Activated CD8-positive, alpha-beta memory T cell treated with anti-CD3 and anti-CD28 coated beads for 24 hours (primary cell): Measurements from ENCODE around the gene DUOX2.
"Not testable (repeated sequence)": the region's sequence is repeated elsewhere in the genome, so short reads cannot be mapped to it uniquely, and the experiment has no call there.

Source experiments
- DNase-seq: peaks from one replicate; pipeline ENCODE4 v3.0.0-alpha.2; 2020

DUOX2 gene

DNA sequence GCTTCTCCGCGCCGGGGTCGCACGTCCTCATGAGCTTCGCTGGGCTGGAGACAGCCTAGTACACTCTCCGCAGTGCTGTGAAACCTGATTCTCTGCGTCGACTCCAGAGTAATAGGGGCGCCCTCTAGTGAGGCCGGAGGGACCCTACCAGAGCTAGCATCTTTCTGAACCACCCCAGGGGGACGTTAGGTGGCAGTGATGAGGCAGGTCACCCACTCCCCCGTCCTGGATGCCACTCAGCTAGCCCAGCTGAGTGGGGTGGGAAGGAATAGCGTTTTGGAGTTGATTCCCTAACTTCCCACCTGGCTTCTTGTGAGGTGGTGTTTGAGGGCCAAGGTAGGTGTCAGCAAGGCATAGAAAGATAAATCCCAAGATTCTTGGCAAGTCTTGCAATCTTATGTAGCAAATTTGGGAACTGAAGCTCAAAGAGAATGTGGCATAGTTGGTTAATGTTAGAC lies 4.2 kb upstream of the DUOX2 start:
- DNase-seq, result peak; percentile 91

DNA sequence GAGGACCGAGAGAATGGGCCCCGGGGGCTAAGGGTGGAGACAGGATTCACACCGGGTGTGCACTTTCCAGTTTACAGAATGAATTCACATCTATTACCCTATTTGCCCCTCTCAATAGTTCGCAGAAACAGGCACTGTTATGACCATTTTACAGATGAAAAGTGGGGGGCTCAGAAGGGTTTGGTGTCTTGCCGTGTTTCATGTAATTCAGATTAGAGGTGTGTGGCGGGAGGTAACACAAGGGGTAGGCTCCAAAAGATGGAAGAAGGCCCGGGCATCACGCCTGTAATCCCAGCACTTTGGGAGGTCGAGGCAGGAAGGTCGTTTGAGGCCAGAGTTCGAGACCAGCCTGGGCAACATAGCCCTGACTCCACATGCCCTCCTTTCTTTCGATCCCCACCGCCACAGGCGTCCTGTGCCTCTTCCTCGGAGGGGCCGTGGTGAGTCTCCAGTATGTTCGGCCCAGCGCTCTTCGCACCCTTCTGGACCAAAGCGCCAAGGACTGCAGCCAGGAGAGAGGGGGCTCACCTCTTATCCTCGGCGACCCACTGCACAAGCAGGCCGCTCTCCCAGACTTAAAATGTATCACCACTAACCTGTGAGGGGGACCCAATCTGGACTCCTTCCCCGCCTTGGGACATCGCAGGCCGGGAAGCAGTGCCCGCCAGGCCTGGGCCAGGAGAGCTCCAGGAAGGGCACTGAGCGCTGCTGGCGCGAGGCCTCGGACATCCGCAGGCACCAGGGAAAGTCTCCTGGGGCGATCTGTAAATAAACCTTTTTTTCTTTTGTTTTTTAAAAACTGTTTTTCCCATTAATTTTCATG lies 3.5 kb upstream of the DUOX2 start:
- DNase-seq, result no peak

DNA sequence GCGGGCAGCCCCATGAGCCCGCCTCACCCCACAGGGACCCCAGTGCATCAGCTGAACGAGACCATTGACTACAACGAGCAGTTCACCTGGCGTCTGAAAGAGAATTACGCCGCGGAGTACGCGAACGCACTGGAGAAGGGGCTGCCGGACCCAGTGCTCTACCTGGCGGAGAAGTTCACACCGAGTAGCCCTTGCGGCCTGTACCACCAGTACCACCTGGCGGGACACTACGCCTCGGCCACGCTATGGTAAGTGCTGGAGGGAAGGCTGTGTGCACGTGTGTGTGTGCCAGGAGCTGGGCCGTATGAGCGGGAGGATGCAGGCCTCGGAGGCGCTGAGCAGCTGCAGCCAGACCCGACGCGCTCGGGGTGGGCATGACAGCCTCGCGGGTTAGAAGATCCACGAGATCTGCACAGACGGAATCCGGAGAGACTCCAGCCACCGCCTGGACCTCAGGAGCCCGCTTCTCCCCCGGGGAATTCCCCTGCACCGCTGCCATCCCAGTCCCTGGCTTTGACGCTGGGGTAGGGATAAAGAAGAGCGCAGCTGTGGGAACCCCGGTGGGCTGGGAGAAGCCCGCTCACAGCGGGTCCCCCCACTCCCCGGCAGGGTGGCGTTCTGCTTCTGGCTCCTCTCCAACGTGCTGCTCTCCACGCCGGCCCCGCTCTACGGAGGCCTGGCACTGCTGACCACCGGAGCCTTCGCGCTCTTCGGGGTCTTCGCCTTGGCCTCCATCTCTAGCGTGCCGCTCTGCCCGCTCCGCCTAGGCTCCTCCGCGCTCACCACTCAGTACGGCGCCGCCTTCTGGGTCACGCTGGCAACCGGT lies 2.7 kb upstream of the DUOX2 start:
- DNase-seq, result no peak

DNA sequence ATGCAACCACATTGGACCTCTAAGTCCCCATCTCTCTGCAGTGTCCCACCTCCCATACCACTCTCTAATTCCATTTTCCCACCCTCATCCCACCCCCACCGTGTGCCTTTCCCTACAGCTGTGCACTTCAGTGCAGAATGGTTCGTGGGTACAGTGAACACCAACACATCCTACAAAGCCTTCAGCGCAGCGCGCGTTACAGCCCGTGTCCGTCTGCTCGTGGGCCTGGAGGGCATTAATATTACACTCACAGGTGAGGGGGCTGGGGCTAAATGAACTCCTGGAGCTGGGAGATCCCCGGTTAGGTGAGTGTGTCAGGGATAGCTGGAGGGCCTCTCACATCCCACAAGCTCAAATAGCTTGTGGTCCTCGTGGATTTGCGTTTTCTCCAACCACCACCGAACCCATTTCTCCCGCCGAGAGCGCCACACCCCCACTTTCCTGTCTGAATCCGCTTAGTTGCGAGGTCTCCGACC lies 2.1 kb upstream of the DUOX2 start:
- DNase-seq, result no peak

DNA sequence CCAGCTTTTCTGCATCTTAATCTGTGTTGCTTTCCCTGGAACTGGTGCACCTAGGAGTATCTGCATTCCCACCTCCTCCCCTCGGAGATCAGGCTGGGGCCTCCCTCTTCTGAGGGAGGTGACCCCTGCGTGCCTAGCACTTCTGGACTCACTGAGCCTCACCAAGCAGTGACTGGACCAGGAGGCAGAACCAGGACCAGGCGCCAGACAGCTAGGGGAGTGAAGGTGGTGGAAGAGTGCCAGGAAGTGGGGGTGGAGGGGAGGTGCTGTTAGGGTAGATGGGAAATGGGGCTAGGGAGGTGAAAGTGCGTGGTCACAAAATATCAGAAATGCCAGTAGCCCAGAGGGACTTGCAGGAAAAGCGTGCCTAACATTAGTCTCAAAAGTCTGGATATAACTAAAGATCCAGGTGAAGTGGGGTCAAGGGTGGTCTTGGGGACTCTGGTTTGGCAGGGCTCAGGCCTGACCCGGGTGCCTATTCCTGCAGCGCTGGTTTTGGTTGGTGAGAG lies 1.4 kb upstream of the DUOX2 start:
- no peak for DNase-seq

DNA sequence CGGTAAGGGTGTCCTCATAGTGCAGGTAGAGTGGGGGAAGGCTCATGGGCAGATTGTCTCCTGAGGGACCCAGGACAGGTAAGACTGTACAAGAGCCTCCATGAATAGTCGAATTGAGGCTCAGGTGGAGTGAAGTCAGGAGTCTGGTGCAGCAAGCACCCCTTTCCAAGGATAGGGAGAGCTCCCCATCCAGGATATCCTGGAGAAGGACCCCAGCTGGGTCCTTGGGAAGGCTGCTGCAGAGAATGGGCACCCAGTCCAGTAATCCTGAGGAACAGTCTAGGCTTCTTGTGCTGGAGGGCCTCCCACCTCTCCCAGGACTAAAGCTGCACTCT lies 746 bp upstream of the DUOX2 start:
- no peak for DNase-seq

DNA sequence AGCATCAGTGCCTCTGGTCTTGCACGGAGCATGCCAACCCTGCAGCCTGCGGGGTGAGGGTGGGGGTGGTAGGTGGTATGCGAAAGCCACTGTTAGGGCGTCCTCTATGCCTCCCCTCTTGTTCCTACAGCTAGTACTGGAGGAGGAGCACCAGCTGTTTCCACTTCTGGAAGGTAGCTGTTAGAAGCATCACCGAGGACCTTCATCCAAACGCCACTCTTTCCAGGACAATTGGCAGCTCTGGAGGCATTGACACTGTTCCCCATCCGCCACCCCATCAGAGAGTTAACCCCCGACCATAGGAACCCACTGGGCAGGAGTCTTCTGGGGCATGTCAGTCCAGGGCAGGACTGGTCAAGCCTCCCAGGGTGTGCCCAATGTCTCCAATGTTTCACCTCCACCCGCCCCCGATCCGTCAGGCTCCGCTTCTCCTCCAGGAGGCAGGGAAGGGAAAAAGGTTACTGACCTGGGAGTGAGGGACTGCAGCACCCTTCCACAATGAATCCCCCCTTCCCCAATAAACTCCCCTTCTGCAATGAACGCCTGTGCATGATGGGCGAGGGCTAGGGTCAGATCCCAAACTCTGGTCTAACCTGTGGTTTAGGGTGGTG lies 487 bp downstream of the DUOX2 start:
- no peak for DNase-seq

DNA sequence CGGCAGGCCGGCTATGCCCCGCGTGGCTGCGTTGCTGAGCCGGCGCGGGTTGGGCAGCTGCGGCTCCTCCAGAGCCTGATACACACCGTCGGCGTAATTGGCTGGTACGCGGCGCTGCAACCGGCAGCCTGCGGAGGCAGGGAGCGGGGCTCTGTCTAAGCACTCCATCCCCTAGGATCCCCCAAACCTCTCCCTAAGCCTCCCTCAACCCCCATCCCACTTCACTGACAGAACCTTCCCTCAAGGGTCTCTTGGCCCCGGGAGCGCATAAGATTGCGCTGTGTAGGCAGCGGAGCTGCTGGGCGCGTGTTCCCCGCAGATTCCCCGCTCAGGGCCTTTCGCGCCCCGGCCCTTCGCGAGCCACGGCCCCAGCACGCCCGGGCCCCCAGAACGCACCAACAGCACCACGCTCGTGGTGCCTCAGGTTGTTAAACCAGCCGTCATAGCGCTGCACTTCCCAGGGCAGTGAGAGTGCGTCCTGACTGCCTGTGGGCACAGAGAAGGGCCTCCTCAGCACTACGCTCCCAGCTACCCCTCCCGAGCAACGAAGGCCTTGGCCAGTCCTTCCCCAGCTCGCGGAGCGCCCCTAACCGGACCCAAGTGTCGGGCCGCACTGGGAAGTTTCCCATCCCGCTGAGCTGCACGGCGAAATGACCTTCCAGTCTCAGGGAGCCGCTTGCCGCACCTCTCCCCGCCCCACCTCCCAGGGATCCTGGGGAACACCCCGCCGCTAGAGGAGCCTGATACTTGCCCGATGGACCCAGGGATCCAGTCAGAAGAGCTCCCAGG lies 1.2 kb downstream of the DUOX2 start:
- no peak for DNase-seq

DNA sequence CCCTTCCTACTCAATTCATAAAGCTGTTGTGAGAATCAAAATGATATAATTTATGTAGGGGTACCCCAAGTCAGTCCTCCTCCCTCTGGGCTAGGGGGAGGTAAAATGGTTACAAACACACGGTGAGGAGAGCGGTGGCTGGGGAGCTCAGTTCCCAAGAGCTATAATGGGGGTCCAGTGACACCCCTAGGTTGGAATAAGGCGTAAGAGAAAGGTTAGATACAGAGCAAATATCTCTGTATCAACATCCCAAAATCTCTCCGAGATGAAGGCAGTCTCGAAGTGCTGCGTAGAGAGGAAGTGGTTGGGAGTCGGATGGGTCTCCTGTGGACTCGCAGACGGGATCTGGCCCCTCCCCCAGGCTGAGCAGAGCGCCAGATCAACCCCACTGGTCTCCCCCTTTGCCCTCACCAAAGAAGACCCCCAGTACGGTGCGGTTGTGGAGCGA lies 1.8 kb downstream of the DUOX2 start:
- DNase-seq, result no peak

DNA sequence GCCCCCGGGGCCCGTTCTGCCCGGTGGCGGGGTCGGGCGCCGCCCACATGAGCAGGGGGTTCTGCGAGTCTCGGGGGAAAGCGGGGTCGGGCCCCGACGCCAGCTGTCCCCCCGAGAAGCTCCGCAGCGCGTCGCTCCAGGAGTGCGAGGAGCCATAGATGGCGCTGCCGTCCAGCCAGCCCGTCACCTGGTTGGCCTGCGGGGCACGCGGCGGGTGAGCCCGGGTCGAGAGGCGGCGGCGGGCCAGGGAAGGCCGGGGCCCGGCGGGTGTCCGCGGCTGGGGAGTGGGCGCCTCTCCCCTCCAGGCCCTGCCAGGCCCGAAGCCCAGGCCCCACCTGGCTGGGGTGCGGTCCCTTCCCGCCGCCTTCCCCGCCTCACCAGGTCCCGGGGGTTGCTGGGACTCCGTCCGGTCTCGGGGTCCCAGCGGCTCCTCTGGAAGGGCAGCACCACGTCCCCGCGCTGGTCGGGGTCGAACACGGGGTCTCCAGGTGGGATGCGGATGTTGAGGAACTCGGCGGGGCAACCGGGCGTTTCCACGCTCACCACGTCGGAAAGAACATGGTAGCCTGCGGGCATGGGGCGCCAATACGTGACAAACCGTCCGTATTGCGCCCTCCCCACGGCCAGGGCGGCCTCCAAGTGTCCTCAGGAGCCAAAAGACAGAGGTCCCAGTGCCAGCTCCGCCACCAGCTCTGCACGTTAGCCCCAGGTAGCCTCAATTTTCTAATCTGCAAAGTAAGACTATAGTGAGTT lies 2.4 kb downstream of the DUOX2 start:
- DNase-seq, result no peak

DNA sequence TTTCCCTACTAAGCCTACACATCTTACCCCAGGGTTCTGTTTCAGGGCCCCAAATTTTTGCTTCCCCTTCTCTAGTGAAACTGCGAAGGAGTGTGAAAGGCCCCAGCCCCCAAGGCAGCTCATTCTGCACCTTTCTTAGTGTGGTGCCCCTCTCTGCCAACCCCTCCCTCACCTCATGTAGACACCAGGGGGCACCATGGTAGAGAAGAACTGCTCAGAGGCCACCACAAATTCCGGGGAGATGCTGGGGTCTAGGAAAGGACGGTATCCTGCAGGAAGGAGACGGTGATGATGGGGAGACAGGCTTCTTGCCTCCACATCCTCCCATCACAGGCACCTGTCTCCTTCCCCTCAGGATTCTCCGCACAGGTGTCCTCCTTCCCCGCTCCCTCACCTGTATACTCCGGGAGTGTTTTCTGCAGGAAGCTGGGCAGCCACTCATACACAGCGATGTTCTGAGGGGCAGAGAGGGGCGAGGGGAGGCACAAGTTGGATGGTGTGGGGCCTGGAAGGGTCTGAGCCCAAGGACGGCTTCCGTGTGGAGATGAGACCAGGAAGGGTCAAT lies 3.6 kb downstream of the DUOX2 start:
- no peak for DNase-seq

DNA sequence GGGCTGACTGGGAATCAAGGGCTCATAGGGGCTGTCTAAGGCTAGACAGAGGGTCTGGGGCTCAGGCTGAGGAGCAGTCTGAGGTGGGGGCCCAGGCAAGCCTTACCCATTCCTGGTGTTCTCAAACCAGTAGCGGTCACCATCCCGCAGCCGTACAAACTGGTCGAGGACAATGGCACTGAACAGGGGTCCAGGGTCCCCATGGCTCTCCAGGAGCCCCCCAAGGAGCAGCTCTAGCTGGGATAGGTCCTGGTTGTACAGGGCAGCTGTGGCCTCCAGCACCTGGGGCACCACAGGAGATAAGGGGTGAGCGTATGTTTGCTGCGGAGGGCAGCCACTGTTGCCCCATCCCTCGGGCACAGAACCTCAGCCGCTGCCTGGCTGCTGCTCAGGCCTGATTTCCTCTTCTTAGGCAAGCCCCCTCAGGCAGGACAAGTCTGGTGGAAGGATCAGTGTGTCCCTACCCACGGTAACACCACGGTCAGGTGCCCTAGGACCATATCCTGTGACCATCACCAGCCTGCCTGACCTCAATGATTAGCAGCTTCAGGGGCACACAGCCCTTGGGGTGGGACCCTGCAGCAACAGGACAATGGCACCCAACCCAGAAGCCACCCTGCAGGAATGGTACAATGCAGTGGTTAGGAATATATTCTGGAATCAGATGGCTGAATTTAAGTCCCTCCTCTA lies 5.9 kb downstream of the DUOX2 start:
- no peak for DNase-seq

DNA sequence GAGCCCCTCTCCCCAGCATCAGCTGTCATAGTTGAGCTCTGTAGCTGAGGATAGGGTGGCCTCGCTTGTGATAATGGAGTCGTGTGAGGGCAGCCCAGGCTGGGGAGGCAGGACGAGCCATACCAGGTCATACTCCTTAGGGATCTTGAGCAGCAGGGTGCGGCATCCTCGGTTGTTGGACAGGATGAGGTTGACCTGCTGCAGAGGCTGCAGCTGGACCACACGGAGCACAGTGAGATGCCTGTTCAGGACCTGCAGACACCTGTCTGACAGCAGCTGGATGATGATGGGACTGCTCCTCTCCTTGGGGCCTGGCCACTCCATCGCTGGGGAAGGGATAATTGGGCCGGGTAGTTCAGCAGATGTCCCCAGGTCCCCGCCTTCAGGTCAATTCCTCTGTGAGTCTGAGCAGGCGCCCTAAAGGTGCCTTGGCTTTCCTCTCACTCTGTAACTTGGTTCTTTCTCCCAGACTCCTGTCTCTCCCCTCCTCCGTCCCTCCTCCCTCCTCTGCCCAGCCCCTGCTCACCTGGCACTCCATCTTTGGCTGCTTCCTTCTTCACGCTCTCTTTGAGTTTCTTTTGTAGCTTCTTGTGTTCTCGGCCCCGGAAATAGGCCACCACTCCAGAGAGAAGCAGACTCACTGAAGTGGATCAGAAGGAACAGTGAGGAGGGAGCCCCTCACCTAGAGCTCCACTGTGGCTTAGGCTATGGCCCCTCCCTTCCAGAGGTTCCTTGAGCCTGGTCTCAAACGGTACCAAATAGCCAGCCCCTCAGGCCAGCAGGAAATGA lies 7.8 kb downstream of the DUOX2 start:
- DNase-seq, result no peak

DNA sequence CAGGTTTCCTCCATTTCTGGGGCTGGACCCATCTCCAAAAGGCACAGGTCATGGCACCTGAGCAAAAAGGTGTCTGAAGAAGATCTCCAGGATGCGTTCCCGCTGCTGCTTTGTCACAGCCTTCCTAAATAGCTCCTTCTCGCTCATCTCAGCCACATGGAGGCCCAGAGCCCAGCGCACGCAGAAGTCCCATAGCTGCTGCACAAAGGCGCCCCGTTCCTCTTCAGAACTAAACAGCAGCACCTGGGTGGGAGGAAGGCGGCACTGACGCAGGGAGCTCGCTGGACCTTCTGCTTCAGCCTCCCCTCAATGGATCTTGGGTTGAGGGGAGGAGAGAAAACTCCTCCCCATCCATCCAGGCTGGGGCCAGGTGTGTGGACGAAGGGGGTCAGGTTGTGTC lies 8.4 kb downstream of the DUOX2 start:
- DNase-seq, result no peak

DNA sequence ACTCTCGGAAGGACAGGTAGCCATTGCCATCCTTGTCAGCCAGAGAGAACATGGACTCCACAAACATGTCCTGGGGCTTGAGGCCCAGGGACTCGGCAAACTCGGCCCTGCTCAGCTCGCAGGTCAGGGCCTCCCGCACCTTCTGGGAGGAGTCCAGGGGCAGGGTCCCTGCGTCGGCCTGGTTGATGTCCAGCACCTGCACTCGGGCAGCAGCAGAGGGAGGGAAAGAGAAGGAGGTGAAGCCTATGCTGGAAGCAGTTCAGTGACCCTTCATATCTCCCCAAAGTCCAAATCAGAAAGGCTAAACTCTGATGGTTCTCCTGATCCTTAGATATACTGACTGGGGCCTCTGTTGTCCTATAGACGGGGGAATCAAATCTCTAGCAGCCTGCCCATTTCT lies 9.8 kb downstream of the DUOX2 start:
- DNase-seq, result not testable (repeated sequence)

DNA sequence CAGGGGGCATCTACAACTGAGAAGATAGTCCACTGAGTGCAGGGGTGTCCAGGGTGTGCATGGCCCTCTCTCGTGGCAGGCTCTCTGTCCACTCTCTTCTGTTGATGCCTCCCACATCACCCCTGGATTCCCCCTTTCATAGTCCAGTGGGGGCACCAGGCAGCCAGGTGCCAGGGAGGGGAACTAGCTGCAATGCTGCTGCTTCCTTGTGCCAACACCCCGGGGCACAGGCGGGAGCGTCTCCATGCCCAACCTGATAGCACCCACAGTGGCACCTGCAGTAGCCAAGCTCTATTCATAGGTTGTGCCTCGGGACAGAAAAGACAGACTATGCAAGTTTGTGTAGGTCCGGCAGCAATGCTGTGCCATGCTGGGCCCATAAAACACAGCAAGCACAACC lies 11.7 kb downstream of the DUOX2 start:
- no peak for DNase-seq

DNA sequence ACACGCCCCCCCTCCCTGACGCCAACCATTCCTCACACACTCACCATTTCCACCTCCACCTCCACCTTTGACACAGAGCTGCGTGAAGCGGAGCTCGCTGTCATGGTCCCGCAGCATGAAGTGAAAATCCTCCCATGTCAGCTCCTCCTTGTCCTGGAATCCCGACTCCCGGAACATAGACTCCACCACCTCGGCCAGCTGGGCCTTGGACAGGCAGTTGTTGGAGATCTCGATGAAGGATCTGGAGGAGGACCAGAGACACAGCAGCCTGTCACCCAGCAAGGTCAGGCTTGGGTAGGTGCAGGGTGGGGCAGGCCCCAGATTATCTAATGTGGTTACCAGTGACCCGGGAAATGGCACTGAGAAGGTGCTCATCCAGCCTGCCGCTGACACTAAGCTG lies 12.2 kb downstream of the DUOX2 start:
- DNase-seq, result no peak

DNA sequence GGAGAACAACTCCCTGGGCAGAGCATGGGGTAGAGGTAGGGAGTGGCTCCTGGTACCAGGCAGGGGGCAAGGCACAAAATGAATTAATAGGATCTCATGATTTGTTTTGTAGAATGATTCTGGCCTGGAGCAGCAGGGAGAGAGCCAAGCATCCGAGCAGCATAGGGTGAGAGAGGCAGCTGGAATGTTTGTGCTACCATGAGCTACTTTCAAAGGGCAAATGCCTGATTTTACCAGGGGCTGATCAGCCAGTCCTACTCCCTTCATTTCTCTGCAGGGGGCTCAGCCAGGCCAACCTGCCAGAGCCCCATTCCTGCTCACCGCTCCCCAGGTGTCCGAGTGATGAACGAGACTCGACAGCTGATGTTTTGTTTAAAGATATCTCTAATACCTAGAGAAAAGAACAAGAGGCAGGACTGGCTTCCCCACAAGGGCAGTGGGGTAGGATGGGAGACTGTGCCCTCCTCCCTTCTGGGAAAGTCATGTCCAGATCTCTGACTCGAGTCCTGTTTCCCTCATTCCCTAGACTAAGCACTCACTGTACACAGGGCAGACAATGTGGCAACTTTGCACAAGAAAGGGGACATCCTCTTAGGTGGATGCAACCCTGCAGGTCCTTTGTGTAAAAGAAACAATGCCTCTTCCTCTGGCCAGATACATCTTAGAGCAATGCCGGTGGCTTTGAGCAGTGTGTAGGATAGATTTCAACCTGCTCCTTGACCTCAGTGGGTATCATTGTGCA lies 12.9 kb downstream of the DUOX2 start:
- DNase-seq, result no peak

DNA sequence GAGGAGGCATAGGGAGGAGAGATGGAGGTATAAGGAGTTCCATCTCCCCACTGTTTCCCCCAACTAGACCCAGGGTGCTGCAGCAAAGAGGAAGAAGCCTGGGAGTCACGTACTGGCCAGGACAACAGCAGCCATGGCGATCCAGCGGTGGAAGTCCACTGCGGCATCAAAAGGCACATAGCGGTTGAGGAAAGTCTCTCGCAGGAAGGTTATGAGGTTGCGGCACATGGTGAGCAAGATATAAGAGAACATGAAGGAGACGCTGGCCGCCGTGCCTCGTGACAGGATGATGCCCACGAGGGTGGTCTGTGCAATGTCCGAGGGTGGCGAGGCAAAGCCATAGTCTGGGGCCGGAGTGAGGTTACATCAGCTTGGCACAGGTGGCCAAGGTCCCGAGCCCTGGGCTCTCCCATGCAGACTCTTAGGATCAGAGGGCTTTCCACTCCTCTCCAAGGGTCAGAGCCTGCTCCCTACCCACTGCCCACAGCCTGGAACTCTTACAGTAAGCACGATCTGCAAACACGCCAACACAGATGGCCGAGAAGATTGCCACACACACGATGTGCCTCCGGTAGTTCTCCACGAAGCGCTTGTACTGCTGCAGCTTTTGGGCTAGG lies 14.3 kb downstream of the DUOX2 start:
- DNase-seq, result no peak
